H1 (cell line): ENCODE data around the gene TTBK1. TPM values are rescaled to one million over a fixed set of nuclear protein-coding genes. Genes with fewer than 3 reads are reported as not detected.

Experiments used
- CTCF ChIA-PET: fragments of 300-600 bp; sonication (Branson Sonifier 250); formaldehyde crosslinking; loops from one replicate; lab custom pipeline; 2021; ENCODE audit not compliant: partially characterized antibody; lab: Charles Lee
- POLR2A ChIA-PET: fragments of 300-600 bp; sonication (Branson Sonifier 250); formaldehyde crosslinking; loops from one replicate; lab custom pipeline; 2021; ENCODE audit warnings: inconsistent platforms; ENCODE audit not compliant: partially characterized antibody; lab: Charles Lee
- DNase-seq, 2 experiments: peaks; one replicate each; pipeline versions ENCODE4 v3.0.0 to v3.0.0-alpha.2; 2010 to 2022; ENCODE audit warnings: low spot score in 2 of 2, low read depth in 1 of 2, mixed read lengths in 1 of 2
- FAIRE-seq: peaks from 2 replicates; lab custom pipeline; 2011; peaks lifted over from hg19 to GRCh38; lab: Jason Lieb, UNC
- H2AFZ ChIP-seq: 2 replicates; pipeline ENCODE4 v1.8.1; 2012; ENCODE audit warnings: low read length, inconsistent platforms
- H2AK5ac ChIP-seq: 2 replicates; pipeline ENCODE4 v1.6.1; 2013; ENCODE audit warnings: low read depth, low read length
- H2BK120ac ChIP-seq: replicated peaks from 2 replicates; pipeline ENCODE3; 2013; ENCODE audit warnings: low read depth, low read length, inconsistent platforms
- H2BK12ac ChIP-seq: 2 replicates; pipeline ENCODE4 v1.6.1; 2013; ENCODE audit warnings: low read depth, low read length
- H2BK15ac ChIP-seq: 2 replicates; pipeline ENCODE4 v1.6.1; 2013; ENCODE audit warnings: low read length
- H2BK20ac ChIP-seq: 2 replicates; pipeline ENCODE4 v1.6.1; 2013; ENCODE audit warnings: low read length
- H2BK5ac ChIP-seq: 2 replicates; pipeline ENCODE4 v1.6.1; 2013; ENCODE audit warnings: low read depth, low read length
- H3K14ac ChIP-seq: 2 replicates; pipeline ENCODE4 v1.6.1; 2013; ENCODE audit warnings: inconsistent platforms; ENCODE audit not compliant: insufficient read length
- H3K18ac ChIP-seq: 2 replicates; pipeline ENCODE4 v1.6.1; 2013; ENCODE audit warnings: low read length; ENCODE audit errors: extremely low read depth
- H3K23ac ChIP-seq: 2 replicates; pipeline ENCODE4 v1.6.1; 2013; ENCODE audit warnings: inconsistent platforms; ENCODE audit not compliant: insufficient read length
- H3K23me2 ChIP-seq: 2 replicates; pipeline ENCODE4 v1.6.1; 2013; ENCODE audit warnings: low read depth, low read length
- H3K27ac ChIP-seq: 2 replicates; pipeline ENCODE4 v1.6.1; 2011; ENCODE audit warnings: low read depth, low read length, inconsistent platforms
- H3K27me3 ChIP-seq, 4 experiments: replicated peaks in 1 of 4; 1 replicate in 1 of 4; 2 replicates in 3 of 4; pipeline versions ENCODE4 v1.6.1 to v1.8.1; 2011 to 2013; ENCODE audit warnings: low read length in 3 of 4, mild to moderate bottlenecking in 3 of 4, inconsistent platforms in 2 of 4, mixed read lengths in 2 of 4, moderate library complexity in 1 of 4; ENCODE audit not compliant: control insufficient read depth in 3 of 4, insufficient read depth in 3 of 4; ENCODE audit errors: extremely low read depth in 1 of 4
- H3K36me3 ChIP-seq, 4 experiments: 2 replicates each; pipeline versions ENCODE4 v1.6.1 to v1.8.1; 2011 to 2013; ENCODE audit warnings: mild to moderate bottlenecking in 4 of 4, low read length in 3 of 4, moderate library complexity in 2 of 4, control low read depth in 1 of 4, inconsistent platforms in 1 of 4; ENCODE audit not compliant: insufficient read depth in 4 of 4, control insufficient read depth in 2 of 4
- H3K4ac ChIP-seq: replicated peaks from 2 replicates; pipeline ENCODE3; 2013; ENCODE audit warnings: low read length, low read depth, mixed read lengths, inconsistent platforms; ENCODE audit not compliant: insufficient read length
- H3K4me1 ChIP-seq, 4 experiments: replicated peaks in 1 of 4; 1 replicate in 1 of 4; 2 replicates in 3 of 4; pipeline versions ENCODE4 v1.6.1 to v1.8.1; 2011 to 2013; ENCODE audit warnings: low read length in 3 of 4, inconsistent platforms in 2 of 4, mixed read lengths in 1 of 4; ENCODE audit not compliant: insufficient read depth in 4 of 4, control insufficient read depth in 3 of 4
- H3K4me2 ChIP-seq, 2 experiments: 2 replicates each; pipeline versions ENCODE4 v1.6.1 to v1.8.1; 2011 to 2013; ENCODE audit warnings: low read depth in 2 of 2, low read length in 2 of 2, control low read depth in 1 of 2, inconsistent platforms in 1 of 2, mild to moderate bottlenecking in 1 of 2; ENCODE audit not compliant: insufficient read depth in 1 of 2
- H3K4me3 ChIP-seq, 4 experiments: fragments of 200-600, 300-600 bp in 1 of 4; sonication (generic), shearing (Covaris generic), sonication (Bioruptor Twin) in 1 of 4; 2 replicates each; pipeline versions ENCODE4 v1.5.1 to v1.8.1; 2011 to 2016; ENCODE audit warnings: low read length in 4 of 4, low read depth in 3 of 4, control low read depth in 2 of 4, inconsistent platforms in 2 of 4, mild to moderate bottlenecking in 2 of 4, mixed read lengths in 1 of 4, moderate library complexity in 1 of 4; ENCODE audit not compliant: insufficient read depth in 2 of 4; ENCODE audit errors: extremely low read depth in 1 of 4
- H3K56ac ChIP-seq: replicated peaks from 2 replicates; pipeline ENCODE3; 2013; ENCODE audit warnings: low read depth, mild to moderate bottlenecking, mixed read lengths, low read length, inconsistent platforms; ENCODE audit not compliant: insufficient read length
- H3K79me1 ChIP-seq: 2 replicates; pipeline ENCODE4 v1.6.1; 2013; ENCODE audit warnings: low read depth, low read length, control low read depth
- H3K79me2 ChIP-seq, 2 experiments: 2 replicates each; pipeline versions ENCODE4 v1.6.1 to v1.8.1; 2012 to 2013; ENCODE audit warnings: low read length in 2 of 2, mild to moderate bottlenecking in 2 of 2, inconsistent platforms in 1 of 2; ENCODE audit not compliant: insufficient read depth in 2 of 2, control insufficient read depth in 1 of 2
- H3K9ac ChIP-seq, 4 experiments: replicated peaks in 1 of 4; 1 replicate in 1 of 4; 2 replicates in 3 of 4; pipeline versions ENCODE4 v1.6.1 to v1.8.1; 2011 to 2013; ENCODE audit warnings: low read depth in 3 of 4, low read length in 3 of 4, control low read depth in 2 of 4, mild to moderate bottlenecking in 2 of 4, moderate library complexity in 2 of 4, inconsistent platforms in 1 of 4; ENCODE audit errors: extremely low read depth in 1 of 4
- H3K9me3 ChIP-seq, 2 experiments: 2 replicates each; pipeline versions ENCODE4 v1.6.1 to v1.8.1; 2012 to 2013; ENCODE audit warnings: mild to moderate bottlenecking in 2 of 2, moderate library complexity in 2 of 2, control low read depth in 1 of 2, inconsistent platforms in 1 of 2, low read depth in 1 of 2, low read length in 1 of 2, mixed read lengths in 1 of 2; ENCODE audit not compliant: insufficient read depth in 2 of 2
- H4K20me1 ChIP-seq, 2 experiments: replicated peaks in 1 of 2; 2 replicates each; pipeline versions ENCODE3 to v1.8.1; 2011 to 2013; ENCODE audit warnings: inconsistent platforms in 2 of 2, low read length in 2 of 2, mild to moderate bottlenecking in 1 of 2; ENCODE audit not compliant: insufficient read depth in 2 of 2, control insufficient read depth in 1 of 2
- H4K5ac ChIP-seq: 2 replicates; pipeline ENCODE4 v1.6.1; 2013; ENCODE audit warnings: low read length, low read depth, mixed read lengths, inconsistent platforms; ENCODE audit not compliant: insufficient read length
- H4K8ac ChIP-seq: 2 replicates; pipeline ENCODE4 v1.8.0; 2013; ENCODE audit warnings: mild to moderate bottlenecking, moderate library complexity, low read length, inconsistent platforms; ENCODE audit not compliant: insufficient read depth; ENCODE audit errors: extremely low read depth
- H4K91ac ChIP-seq: replicated peaks from 2 replicates; pipeline ENCODE3; 2013; ENCODE audit warnings: low read length, mixed read lengths, inconsistent platforms; ENCODE audit not compliant: insufficient read length
- BRCA1 ChIP-seq: IDR thresholded peaks from 2 replicates; pipeline ENCODE4 v1.6.1; 2012; ENCODE audit warnings: low read depth, low read length, improper control_type of control experiment
- CHD1 ChIP-seq: IDR thresholded peaks from 2 replicates; pipeline ENCODE4 v1.6.1; 2012; ENCODE audit warnings: low read depth, low read length, improper control_type of control experiment
- FOSL1 ChIP-seq: IDR thresholded peaks from 2 replicates; pipeline ENCODE4 v1.6.1; 2011; ENCODE audit warnings: mild to moderate bottlenecking, low read depth, low read length, moderate library complexity; ENCODE audit not compliant: insufficient read depth
- GTF2F1 ChIP-seq: IDR thresholded peaks from 2 replicates; pipeline ENCODE4 v1.6.1; 2012; ENCODE audit warnings: low read depth, low read length, improper control_type of control experiment, borderline replicate concordance
- JUND ChIP-seq: IDR thresholded peaks from 2 replicates; pipeline ENCODE4 v1.6.1; 2011; ENCODE audit warnings: mild to moderate bottlenecking, improper control_type of control experiment, low read length
- KDM1A ChIP-seq: fragments of 200-600, 300-600 bp; sonication (generic); IDR thresholded peaks from 2 replicates; pipeline ENCODE4 v1.7.1; 2016; ENCODE audit warnings: mild to moderate bottlenecking, low read length, borderline replicate concordance
- MAFK ChIP-seq: IDR thresholded peaks from 2 replicates; pipeline ENCODE4 v1.6.1; 2012; ENCODE audit warnings: low read depth, mild to moderate bottlenecking, improper control_type of control experiment, low read length
- MAX ChIP-seq: IDR thresholded peaks from 2 replicates; pipeline ENCODE4 v1.6.1; 2012; ENCODE audit warnings: inconsistent platforms
- TAF1 ChIP-seq: IDR thresholded peaks from 2 replicates; pipeline ENCODE4 v1.6.1; 2011; ENCODE audit warnings: mild to moderate bottlenecking, low read depth, low read length
- ZNF274 ChIP-seq: IDR thresholded peaks from 2 replicates; pipeline ENCODE4 v1.7.0; 2012; ENCODE audit warnings: low read length, borderline replicate concordance; ENCODE audit errors: extremely low read depth
- WGBS, 2 experiments: shearing (Covaris generic) in 1 of 2; methylation state at CpG; one replicate each; pipeline versions ENCODE4 v1.1.6 to v1.1.7; 2013 to 2015; ENCODE audit warnings: low lambda C conversion rate in 2 of 2, mixed read lengths in 2 of 2, inconsistent platforms in 1 of 2, low coverage in 1 of 2, missing lambda C conversion rate in 1 of 2; ENCODE audit not compliant: insufficient replicate concordance in 2 of 2, insufficient coverage in 1 of 2, insufficient read length in 1 of 2; ENCODE audit errors: extremely low coverage in 1 of 2, missing lambda C conversion rate in 1 of 2; 5-methylcytosine and 5-hydroxymethylcytosine counted together
- polyA plus RNA-seq, 7 experiments: library from polyadenylated mRNA; depleted of rRNA in 3 of 7; stranded (reverse) in 5 of 7; unstranded in 2 of 7; fragments of >200 nt in 5 of 7; fragments of 200-250 nt in 2 of 7; gene quantifications; 1 replicate in 5 of 7; 2 replicates in 1 of 7; 4 replicates in 1 of 7; pipeline versions ENCODE4 v1.2.1 to v1.2.3, GENCODE V29; 2011 to 2013; ENCODE audit warnings: missing spikeins in 2 of 7, mixed read lengths in 2 of 7
- total RNA-seq: library from RNA; stranded (reverse); fragmentation: NEBNext Ultra II Directional; extraction: Animal tissue kit (Norgen Biotek cat#: 25700); gene quantifications from 2 replicates; pipeline ENCODE4 v1.2.1, GENCODE V29; 2021

The TTBK1 gene
- total and polyA plus RNA-seq, 2 of the 8 experiments (the other 6 are each of a cell fraction or from before 2014, with no cell fraction given): 0.53 to 1.6 TPM

DNA sequence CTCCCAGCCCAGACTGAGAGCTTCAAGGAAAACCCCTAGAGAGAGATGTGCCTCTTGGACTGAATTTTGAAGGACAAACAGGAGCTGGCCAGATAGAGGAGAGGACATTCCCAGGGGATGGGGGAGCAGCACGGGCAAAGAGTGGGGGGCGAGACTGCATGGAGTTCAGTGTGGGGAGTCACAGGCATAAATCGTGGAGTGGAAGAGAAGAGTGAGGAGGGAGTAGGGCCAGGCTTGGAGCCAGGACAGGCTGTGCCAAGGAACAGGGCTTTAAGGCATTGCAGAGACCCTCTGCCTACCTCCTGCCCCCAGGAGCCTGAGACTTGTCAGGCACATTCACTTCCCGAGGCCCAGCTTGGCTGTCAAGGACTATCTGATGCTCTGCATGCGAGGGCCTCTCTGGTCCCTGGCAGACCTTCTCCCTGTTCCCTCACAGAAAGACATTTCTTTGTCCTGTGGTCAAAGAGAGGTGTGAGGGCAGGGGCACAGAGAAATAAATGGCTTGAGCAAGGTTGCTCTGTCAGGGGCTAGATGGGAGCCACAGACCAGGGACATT lies 49.6 kb downstream of the TTBK1 start:
- H3K79me2 ChIP-seq: no peaks in the 10 kb centered on the region
- no peak overlapping the region for H3K23ac ChIP-seq
- peaks cover 0 to 2% (median 0%) of the 10 kb centered on the region in 4 experiments; a peak in 1 of 7 replicates for H3K27me3 ChIP-seq
- H3K14ac ChIP-seq: no peak overlapping the region
- TF ChIP-seq MAX: no peak
- no peak for TF ChIP-seq ZNF274
- TF ChIP-seq GTF2F1: no peak
- TF ChIP-seq MAFK: no peak
- no peak for TF ChIP-seq KDM1A
- TF ChIP-seq TAF1: no peak
- no peak for TF ChIP-seq CHD1
- no peak for TF ChIP-seq BRCA1
- TF ChIP-seq JUND: no peak
- TF ChIP-seq FOSL1: no peak
- no peak overlapping the region for H2BK120ac ChIP-seq
- no peak overlapping the region for H3K27ac ChIP-seq
- H2AK5ac ChIP-seq: no peak overlapping the region
- H3K4me3 ChIP-seq: no peak overlapping the region
- no peak overlapping the region for H3K9ac ChIP-seq
- H4K8ac ChIP-seq: no peak overlapping the region; the same call in none of the 2 replicates
- H2BK12ac ChIP-seq: no peak overlapping the region
- no peak overlapping the region for H2BK5ac ChIP-seq
- H3K9me3 ChIP-seq: no peaks in the 10 kb centered on the region
- H3K4me2 ChIP-seq: no peak overlapping the region
- H3K4me1 ChIP-seq: no peaks in the 10 kb centered on the region
- H3K4ac ChIP-seq: no peak overlapping the region
- DNase-seq: no peak
- no peak for FAIRE-seq
- no peak overlapping the region for H2BK20ac ChIP-seq
- H2AFZ ChIP-seq: no peak overlapping the region
- no peak overlapping the region for H4K5ac ChIP-seq
- peaks cover 0 to 8% of the 10 kb centered on the region in 2 experiments for H4K20me1 ChIP-seq
- no peak overlapping the region for H4K91ac ChIP-seq
- ChIA-PET POLR2A (interaction anchor here (1.2 kb wide), 1 partner anchor 15 kb away, joined by 4 read pairs; the partner anchor contains the start of gene CRIP3), CTCF (interaction anchor here (0.8 to 1.3 kb wide), 2 partner anchors 9 to 15 kb away, joined by 3 read pairs; no protein-coding TSS in a partner anchor)
- no peak overlapping the region for H3K56ac ChIP-seq
- WGBS, 2 experiments: 87% methylated on average over 5 of the region's 5 CpGs; no CpG with 5 or more reads in 1 of the 2 experiments
- no peaks in the 10 kb centered on the region for H3K79me1 ChIP-seq
- H3K18ac ChIP-seq: no peak overlapping the region
- H2BK15ac ChIP-seq: no peak overlapping the region
- no peaks in the 10 kb centered on the region; a peak in 1 of 8 replicates for H3K36me3 ChIP-seq
- H3K23me2 ChIP-seq: peaks cover 12% of the 10 kb centered on the region; the same call in 1 of the 2 replicates
